Epithelial cell of umbilical artery (primary cell): ENCODE results near the gene TAF1L. TPM values are rescaled to one million over a fixed set of nuclear protein-coding genes. Genes with fewer than 3 reads are reported as not detected.

ENCODE experiments used
- total RNA-seq: library from RNA; depleted of rRNA; stranded (reverse); fragments of >200 nt; gene quantifications from 2 replicates; pipeline ENCODE4 v1.2.3, GENCODE V29; 2014

TAF1L gene, protein sequence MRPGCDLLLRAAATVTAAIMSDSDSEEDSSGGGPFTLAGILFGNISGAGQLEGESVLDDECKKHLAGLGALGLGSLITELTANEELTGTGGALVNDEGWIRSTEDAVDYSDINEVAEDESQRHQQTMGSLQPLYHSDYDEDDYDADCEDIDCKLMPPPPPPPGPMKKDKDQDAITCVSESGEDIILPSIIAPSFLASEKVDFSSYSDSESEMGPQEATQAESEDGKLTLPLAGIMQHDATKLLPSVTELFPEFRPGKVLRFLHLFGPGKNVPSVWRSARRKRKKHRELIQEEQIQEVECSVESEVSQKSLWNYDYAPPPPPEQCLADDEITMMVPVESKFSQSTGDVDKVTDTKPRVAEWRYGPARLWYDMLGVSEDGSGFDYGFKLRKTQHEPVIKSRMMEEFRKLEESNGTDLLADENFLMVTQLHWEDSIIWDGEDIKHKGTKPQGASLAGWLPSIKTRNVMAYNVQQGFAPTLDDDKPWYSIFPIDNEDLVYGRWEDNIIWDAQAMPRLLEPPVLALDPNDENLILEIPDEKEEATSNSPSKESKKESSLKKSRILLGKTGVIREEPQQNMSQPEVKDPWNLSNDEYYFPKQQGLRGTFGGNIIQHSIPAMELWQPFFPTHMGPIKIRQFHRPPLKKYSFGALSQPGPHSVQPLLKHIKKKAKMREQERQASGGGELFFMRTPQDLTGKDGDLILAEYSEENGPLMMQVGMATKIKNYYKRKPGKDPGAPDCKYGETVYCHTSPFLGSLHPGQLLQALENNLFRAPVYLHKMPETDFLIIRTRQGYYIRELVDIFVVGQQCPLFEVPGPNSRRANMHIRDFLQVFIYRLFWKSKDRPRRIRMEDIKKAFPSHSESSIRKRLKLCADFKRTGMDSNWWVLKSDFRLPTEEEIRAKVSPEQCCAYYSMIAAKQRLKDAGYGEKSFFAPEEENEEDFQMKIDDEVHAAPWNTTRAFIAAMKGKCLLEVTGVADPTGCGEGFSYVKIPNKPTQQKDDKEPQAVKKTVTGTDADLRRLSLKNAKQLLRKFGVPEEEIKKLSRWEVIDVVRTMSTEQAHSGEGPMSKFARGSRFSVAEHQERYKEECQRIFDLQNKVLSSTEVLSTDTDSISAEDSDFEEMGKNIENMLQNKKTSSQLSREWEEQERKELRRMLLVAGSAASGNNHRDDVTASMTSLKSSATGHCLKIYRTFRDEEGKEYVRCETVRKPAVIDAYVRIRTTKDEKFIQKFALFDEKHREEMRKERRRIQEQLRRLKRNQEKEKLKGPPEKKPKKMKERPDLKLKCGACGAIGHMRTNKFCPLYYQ (N-terminal part only)
- total RNA-seq = under 0.01 TPM in 1 of 2 replicates, not detected in the other

DNA sequence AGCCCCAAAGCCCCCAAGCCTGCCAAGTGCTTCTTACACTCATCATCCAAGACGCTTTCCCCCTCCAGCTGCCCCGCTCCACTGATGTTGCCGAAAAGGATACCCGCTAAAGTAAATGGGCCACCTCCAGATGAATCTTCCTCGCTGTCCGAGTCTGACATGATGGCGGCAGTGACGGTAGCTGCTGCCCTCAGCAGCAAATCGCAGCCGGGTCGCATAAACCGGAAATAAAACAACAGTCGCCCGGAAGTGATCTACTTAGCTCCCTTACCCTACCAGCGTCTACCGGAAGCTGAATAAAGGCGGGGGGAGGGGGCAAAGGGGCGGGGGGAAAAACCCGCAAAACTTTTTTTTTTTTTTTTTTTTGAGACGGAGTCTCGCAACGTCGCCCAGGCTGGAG lies at the start of gene TAF1L:
Gene TAF1L (minus strand): TSS at position 308 of the 400 bp plus-strand sequence. CDS start 90 bp downstream, at position 218.

Other genes with a start within 250 kb of the TAF1L start
- gene RIGI, start 109.5 kb downstream of the TAF1L start, total RNA-seq = 20.1 and 128 TPM in 2 replicates
- 1.4 and 3.2 TPM in 2 replicates for gene SMIM27, start 83.3 kb downstream of the TAF1L start, total RNA-seq
- 35.1 and 43.2 TPM in 2 replicates for gene TOPORS, start 83.1 kb downstream of the TAF1L start, total RNA-seq
- gene NDUFB6, start 62.5 kb downstream of the TAF1L start, total RNA-seq = 53.5 and 54.2 TPM in 2 replicates
- not detected in 2 replicates for gene TMEM215, start 147.9 kb upstream of the TAF1L start, total RNA-seq